Aorta (tissue), 5 donors: ENCODE measurements around the gene ALX4. TPM values are rescaled to one million over a fixed set of nuclear protein-coding genes. Genes with fewer than 3 reads are reported as not detected.

Experiments used
- ATAC-seq: fragments of 200-7000 bp; cut with Tn5 transposase; one replicate; pipeline ENCODE4 v1.9.1; 2022; ENCODE audit warnings: moderate library complexity; ENCODE audit not compliant: low FRiP score
- DNase-seq, 2 donors: peaks; one replicate each; pipeline ENCODE4 v3.0.0-alpha.2; 2020
- H3K27ac ChIP-seq, 2 donors: one replicate each; pipeline ENCODE4 v1.5.1; 2013; ENCODE audit warnings: low read length in 2 of 2, mild to moderate bottlenecking in 2 of 2, moderate library complexity in 2 of 2, control low read depth in 1 of 2, inconsistent platforms in 1 of 2, low read depth in 1 of 2
- H3K27me3 ChIP-seq, 2 donors: one replicate each; pipeline ENCODE4 v1.6.1; 2013; ENCODE audit warnings: control low read depth in 1 of 2, low read length in 1 of 2, mild to moderate bottlenecking in 1 of 2, moderate library complexity in 1 of 2; ENCODE audit not compliant: insufficient read depth in 2 of 2, control insufficient read depth in 1 of 2
- H3K36me3 ChIP-seq, 2 donors: one replicate each; pipeline ENCODE4 v1.6.1; 2013; ENCODE audit warnings: control low read depth in 1 of 2, low read length in 1 of 2, mild to moderate bottlenecking in 1 of 2; ENCODE audit not compliant: insufficient read depth in 2 of 2, control insufficient read depth in 1 of 2
- H3K4me1 ChIP-seq, 2 donors: one replicate each; pipeline ENCODE4 v1.6.1; 2013; ENCODE audit warnings: low read length in 2 of 2, control low read depth in 1 of 2, mild to moderate bottlenecking in 1 of 2, moderate library complexity in 1 of 2; ENCODE audit not compliant: insufficient read depth in 2 of 2, control insufficient read depth in 1 of 2
- H3K4me3 ChIP-seq, 2 donors: one replicate each; pipeline ENCODE4 v1.5.1; 2013; ENCODE audit warnings: low read length in 2 of 2, control low read depth in 1 of 2, mild to moderate bottlenecking in 1 of 2
- H3K9me3 ChIP-seq: one replicate; pipeline ENCODE4 v1.6.1; 2013; ENCODE audit warnings: mild to moderate bottlenecking, low read length; ENCODE audit not compliant: control insufficient read depth
- WGBS, 2 donors: extraction: QIAGEN DNeasy Blood & Tissue Kit; methylation state at CpG; one replicate each; pipeline ENCODE4 v1.1.7; 2013; 5-methylcytosine and 5-hydroxymethylcytosine counted together
- intact Hi-C, 2 donors: fragments of 100-400 bp; cut with DNase I; formaldehyde crosslinking; loops; one replicate each; pipeline versions ENCODE4 v1.14.2 to v1.15.0; 2022
- polyA plus RNA-seq, 2 donors: library from polyadenylated mRNA; stranded (reverse); fragments of 200-250 nt; gene quantifications; one replicate each; pipeline ENCODE4 v1.2.3, GENCODE V29; 2013
- total RNA-seq, 2 donors: library from RNA; stranded (reverse); fragmentation: NEBNext Ultra II Directional; extraction: Animal tissue kit (Norgen Biotek cat#: 25700); gene quantifications; one replicate each; pipeline ENCODE4 v1.2.1, GENCODE V29; 2021
- donor health status: healthy with polysubstance abuse.
- donor health status: Bipolar disorder and iron deficiency.
- donor health status: DM: no; HTN: no; CAD: no.
- donor health status: DM: no; HTN: no; CAD: no.
- donor health status: DM: yes; HTN: yes; CAD: no.

Gene ALX4
- total and polyA plus RNA-seq, 4 donors: 0.06 to 0.13 TPM; not detected in 2

DNA sequence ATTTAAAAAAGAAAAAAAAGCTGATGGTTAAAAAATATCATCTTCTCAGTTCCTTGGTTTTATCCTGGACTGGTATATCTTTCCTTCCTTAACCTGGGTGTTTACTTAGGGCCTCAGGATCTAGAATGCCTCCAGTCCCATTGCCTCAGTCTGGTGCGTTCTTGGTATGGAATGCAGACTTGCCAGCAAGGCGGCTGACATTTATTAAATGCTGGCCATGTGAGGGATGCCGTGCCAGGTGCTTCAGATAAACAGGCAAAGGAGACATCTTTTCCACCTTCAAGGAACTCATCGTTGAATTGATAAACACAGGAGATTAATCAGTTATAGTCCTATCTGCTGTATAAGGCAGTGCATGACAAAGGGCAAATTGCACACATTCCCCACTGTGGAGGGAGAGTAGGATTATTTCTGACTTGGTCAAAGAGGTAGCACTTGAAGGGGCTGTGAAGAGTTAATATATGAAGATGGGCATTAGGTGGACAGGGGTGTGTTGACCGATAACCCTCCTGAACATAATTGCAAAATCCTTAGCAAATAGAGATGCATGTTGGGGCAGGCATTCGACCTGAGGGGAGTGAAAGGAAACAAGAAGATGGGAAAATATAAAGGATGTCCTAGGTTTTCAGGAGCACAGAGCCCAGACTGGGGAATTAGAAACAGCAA is 54.4 kb downstream of the ALX4 start:
- intact Hi-C loops: no loop called here
- Histone ChIP-seq H3K27ac (no peak overlapping the region), H3K27me3 (no peaks in the 10 kb centered on the region), H3K4me3 (no peak overlapping the region), H3K4me1 (no peaks in the 10 kb centered on the region), H3K36me3 (no peaks in the 10 kb centered on the region), H3K9me3 (no peaks in the 10 kb centered on the region)
- no peak for DNase-seq
- ATAC-seq: no peak
- WGBS, 2 donors: 78 to 81% methylated on average over 6 of the region's 6 CpGs

DNA sequence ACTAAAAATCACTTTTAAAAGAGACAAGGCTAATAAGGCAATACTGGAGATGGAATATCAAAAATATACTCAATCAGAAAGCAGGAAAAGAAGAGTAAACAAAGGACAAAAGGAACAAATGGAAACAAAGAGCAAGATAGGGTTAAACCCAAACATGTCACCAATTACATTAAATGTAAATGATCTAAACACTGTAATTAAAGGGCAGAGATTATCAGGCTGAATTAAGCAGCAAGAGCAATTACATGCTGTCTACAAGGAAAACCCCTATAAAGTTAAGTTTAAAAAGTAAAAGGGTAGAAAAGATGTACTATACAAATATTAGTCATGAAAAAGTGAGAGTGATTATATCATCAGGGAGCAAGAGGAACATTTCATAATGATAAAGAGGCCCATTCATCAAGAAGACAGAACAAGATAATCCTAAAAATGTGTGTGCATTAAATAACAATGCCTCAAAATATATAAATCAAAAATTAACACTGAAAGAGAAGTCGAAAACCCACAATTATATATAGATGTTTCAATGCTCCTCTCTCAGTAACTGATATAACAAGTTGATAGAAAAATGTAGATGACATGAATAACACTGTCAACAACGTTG is 56.8 kb downstream of the ALX4 start:
- H3K9me3 ChIP-seq: no peaks in the 10 kb centered on the region
- H3K36me3 ChIP-seq: peaks cover 0 to 3% of the 10 kb centered on the region in 2 donors
- no peaks in the 10 kb centered on the region for H3K4me1 ChIP-seq
- no peak overlapping the region for H3K27ac ChIP-seq
- no peak for DNase-seq
- no peak for ATAC-seq
- H3K4me3 ChIP-seq: no peak overlapping the region
- intact Hi-C loops: no loop called here
- whole genome bisulfite sequencing, 2 donors: 95% methylated on average over 2 of the region's 2 CpGs
- H3K27me3 ChIP-seq: no peaks in the 10 kb centered on the region

DNA sequence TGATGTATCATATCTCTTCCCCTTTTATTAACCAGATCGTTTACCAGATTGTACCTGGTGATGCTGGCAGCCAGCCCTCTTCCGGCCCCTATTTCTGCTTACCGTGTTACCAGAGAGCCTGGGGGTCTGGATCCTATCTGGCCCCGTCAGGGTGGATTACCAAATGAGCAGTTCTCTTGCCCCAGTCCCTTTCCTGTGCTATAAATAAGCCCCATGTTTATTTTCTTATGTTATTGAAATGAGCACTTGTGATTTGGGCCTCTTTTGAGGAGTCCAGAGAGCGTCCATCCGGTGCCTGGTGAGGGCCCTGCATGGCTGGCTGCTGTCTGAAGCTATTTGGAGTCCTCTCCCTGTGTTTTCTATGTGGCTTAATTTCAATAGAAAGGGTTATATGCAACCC is 59.5 kb downstream of the ALX4 start:
- intact Hi-C loops: no loop called here

DNA sequence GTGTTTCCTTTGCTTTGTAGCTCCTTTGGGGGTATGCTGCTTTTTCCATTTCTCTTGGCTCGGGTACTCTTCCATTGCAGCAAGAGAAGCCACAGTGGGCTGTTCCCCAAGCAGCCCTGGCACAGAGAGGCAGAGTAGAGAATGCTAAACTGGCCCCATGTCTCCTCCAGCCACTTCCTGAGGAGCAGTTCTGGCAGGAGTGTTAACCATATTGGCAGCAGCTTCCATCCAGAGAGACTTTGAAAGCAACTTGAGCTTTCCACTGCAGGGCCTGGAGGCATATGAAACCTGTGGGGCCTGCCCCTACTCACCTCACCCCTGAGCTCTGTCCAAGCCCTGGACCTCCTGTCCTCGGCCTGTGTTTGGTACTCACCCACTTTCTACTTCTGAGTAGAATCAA is 61.8 kb downstream of the ALX4 start:
- WGBS, 2 donors: 45 to 49% methylated on average over 2 of the region's 2 CpGs
- intact Hi-C loops: loop anchor here in 1 of 2 donors (10.0 kb wide), 1 partner anchor 113 kb away; no protein-coding TSS in a partner anchor
- no peak overlapping the region for H3K4me3 ChIP-seq

More for the DNA sequence above, 59.5 kb downstream of the ALX4 start:
- H3K27me3 ChIP-seq: no peaks in the 10 kb centered on the region
- no peaks in the 10 kb centered on the region for H3K4me1 ChIP-seq
- no peak overlapping the region for H3K27ac ChIP-seq
- WGBS, 2 donors: 78 to 87% methylated on average over 6 of the region's 6 CpGs
- H3K4me3 ChIP-seq: no peak overlapping the region
- H3K9me3 ChIP-seq: no peaks in the 10 kb centered on the region
- no peak for DNase-seq
- peaks cover 3% of the 10 kb centered on the region in 2 donors for H3K36me3 ChIP-seq
- no peak for ATAC-seq

DNA sequence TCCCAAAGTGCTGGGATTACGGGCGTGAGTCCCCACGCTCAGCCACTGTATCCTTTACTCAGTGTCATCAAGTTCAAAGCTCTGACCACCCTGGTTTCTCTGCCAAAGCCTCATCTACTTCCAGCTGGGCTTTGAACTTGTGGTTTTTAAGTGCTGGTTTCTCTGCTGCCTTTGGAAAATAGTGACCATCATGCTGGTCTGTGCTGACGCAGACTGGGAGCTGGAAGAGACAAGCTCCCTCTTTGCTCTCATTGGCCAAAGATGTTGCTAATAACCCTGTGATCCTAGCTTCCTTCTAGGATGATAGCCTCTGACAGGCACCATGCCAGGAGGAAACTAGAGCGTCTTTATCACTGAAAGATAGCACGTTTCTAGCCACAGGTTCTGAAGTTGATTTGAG is 62.4 kb downstream of the ALX4 start:
- DNase-seq (no peak), ATAC-seq (no peak)
- Histone ChIP-seq H3K27me3 (no peaks in the 10 kb centered on the region), H3K4me1 (peaks cover 0 to 5% of the 10 kb centered on the region in 2 donors), H3K4me3 (no peak overlapping the region), H3K36me3 (peaks cover 4 to 6% of the 10 kb centered on the region in 2 donors), H3K9me3 (no peaks in the 10 kb centered on the region), H3K27ac (no peak overlapping the region)
- intact Hi-C loops: loop anchor here in 1 of 2 donors (10.0 kb wide), 1 partner anchor 113 kb away; no protein-coding TSS in a partner anchor
- 80 to 89% methylated on average over 6 of the region's 6 CpGs for WGBS, 2 donors

More for the DNA sequence above, 61.8 kb downstream of the ALX4 start:
- no peak overlapping the region for H3K27ac ChIP-seq
- H3K36me3 ChIP-seq: peaks cover 4 to 6% of the 10 kb centered on the region in 2 donors
- peaks cover 0 to 4% of the 10 kb centered on the region in 2 donors for H3K4me1 ChIP-seq
- H3K27me3 ChIP-seq: no peaks in the 10 kb centered on the region
- peak; percentile 69 for ATAC-seq
- DNase-seq: peak in 1 of 2 donors; percentile 63
- H3K9me3 ChIP-seq: no peaks in the 10 kb centered on the region

DNA sequence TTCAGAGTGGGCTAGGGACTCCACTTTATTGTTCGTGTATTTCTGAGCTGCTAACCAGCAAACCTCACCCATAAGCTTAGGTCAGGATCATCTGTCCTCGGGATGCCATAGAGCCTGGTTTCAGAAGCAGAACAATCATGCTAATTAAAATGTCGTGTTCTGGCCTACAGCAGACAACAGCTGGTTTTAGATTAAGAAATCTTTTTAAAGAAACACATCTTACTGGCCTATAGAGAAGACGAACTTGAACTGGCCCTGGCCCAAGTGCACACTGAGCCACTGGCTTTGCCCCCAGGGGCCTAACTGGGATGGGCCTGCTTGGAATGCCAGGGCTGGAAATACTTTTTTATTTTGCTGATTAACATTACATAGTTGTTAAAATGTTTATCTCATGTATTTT is 63.2 kb downstream of the ALX4 start:
- WGBS, 2 donors: 60 to 64% methylated on average over 4 of the region's 4 CpGs
- H3K27ac ChIP-seq: no peak overlapping the region
- no peak overlapping the region for H3K4me3 ChIP-seq
- no peak for ATAC-seq
- peaks cover 4 to 6% of the 10 kb centered on the region in 2 donors for H3K36me3 ChIP-seq
- DNase-seq: no peak
- intact Hi-C loops: loop anchor here in 1 of 2 donors (10.0 kb wide), 1 partner anchor 112 kb away; no protein-coding TSS in a partner anchor
- H3K27me3 ChIP-seq: no peaks in the 10 kb centered on the region
- no peaks in the 10 kb centered on the region for H3K9me3 ChIP-seq
- peaks cover 0 to 7% of the 10 kb centered on the region in 2 donors for H3K4me1 ChIP-seq

DNA sequence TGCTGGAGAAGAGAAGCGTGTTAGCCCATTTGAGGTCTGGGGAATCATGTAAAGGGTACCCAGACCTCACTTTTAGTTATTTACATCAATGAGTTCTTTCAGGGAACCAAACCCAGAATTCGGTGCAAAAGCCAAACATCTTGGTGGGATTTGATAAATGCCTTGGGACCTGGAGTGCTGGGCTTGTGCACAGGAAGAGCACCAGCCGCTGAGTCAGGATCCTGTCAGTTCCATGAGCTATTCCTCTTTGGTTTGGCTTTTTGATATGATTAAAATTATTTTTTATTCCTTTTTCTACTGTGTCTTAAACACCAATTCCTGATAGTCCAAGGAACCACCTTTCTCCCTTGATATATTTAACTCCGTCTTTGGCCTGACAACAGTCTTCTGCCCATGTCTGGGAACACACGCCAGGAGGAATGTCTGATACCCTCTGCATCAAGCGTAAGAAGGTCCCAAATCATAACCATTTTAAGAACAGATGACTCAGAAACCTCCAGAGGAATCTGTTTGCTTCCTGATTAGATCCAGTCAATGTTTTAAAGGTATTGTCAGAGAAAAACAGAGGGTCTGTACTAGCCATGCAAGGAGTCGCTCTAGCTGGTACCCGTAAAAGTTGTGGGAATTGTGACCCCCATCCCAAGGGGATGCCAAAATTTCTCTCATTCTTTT is 65.2 kb downstream of the ALX4 start:
- H3K4me1 ChIP-seq: peaks cover 0 to 7% of the 10 kb centered on the region in 2 donors
- 74 to 75% methylated on average over 8 of the region's 8 CpGs for WGBS, 2 donors
- intact Hi-C loops: loop anchor here in 1 of 2 donors (10.0 kb wide), 1 partner anchor 110 kb away; no protein-coding TSS in a partner anchor
- ATAC-seq: no peak
- no peaks in the 10 kb centered on the region for H3K9me3 ChIP-seq
- DNase-seq: no peak
- peaks cover 4 to 10% of the 10 kb centered on the region in 2 donors for H3K36me3 ChIP-seq
- no peak overlapping the region for H3K27ac ChIP-seq
- no peaks in the 10 kb centered on the region for H3K27me3 ChIP-seq
- H3K4me3 ChIP-seq: no peak overlapping the region

DNA sequence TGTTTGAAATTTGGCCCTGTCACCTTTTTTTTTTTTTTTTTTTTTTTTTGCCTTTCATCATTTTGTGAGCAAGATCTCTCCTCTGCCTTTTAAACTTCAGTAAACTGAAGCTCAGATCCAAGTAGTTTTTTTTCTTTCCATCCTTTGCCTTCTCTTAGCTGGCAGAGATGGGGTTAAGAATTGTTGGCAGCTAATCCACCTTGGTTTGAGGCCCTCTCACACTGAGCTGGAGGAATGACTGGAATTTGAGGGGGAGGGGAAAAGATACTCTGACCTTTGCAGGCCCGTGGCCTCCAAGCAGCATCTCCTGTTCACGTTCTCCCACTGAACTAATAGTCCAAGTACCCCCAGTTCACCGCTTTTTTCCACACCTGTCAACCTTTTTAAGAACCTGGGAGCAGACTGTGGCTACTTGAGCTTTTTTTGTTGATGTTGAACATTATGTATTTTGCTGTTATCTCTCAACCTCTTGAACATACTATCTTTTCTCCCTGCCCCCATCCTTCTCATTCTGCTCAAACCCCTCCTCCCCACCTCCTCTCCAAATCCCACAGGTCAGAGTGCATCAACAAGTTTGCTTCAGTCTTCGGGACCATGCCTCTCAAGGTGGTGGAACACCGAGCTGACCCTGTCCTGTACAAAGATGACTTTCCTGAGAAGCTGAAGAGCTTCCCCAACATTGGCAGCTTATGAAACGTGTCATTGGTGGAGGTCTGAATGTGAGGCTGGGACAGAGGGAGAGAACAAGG is 66.2 kb downstream of the ALX4 start:
- Histone ChIP-seq H3K4me3 (no peak overlapping the region), H3K4me1 (peaks cover 0 to 7% of the 10 kb centered on the region in 2 donors), H3K27ac (no peak overlapping the region), H3K27me3 (no peaks in the 10 kb centered on the region), H3K36me3 (peaks cover 1 to 10% of the 10 kb centered on the region in 2 donors), H3K9me3 (no peaks in the 10 kb centered on the region)
- intact Hi-C loops: loop anchor here in 1 of 2 donors (10.0 kb wide), 1 partner anchor 109 kb away; no protein-coding TSS in a partner anchor
- ATAC-seq: no peak
- WGBS, 2 donors: 66 to 67% methylated on average over 6 of the region's 6 CpGs
- DNase-seq: no peak
